Measurements from ENCODE around the gene GLDN. TPM values are rescaled to one million over a fixed set of nuclear protein-coding genes. Genes with fewer than 3 reads are reported as not detected.
A peak's percentile ranks its signal among the peaks of the same experiment; 100 is the strongest.
"Not testable (repeated sequence)": the region's sequence is repeated elsewhere in the genome, so short reads cannot be mapped to it uniquely, and the experiment has no call there.

The GLDN gene
- total and polyA plus RNA-seq, 10 of the 15 experiments (the other 5 are each of a cell fraction or from before 2014, with no cell fraction given), result 0.13 TPM; not detected in 9

GRCh38 chr15:51446029-51446744 is 104.7 kb downstream of the GLDN start:
- H3K36me3 ChIP-seq (ENCODE audit: control insufficient read depth in 2 of 2, insufficient read depth in 2 of 2, low read length in 1 of 2); H3K79me2 ChIP-seq (ENCODE audit: control insufficient read depth, insufficient read depth, low read length); FAIRE-seq; H2AFZ ChIP-seq (ENCODE audit: control insufficient read depth, low read depth, low read length); DNase-seq (ENCODE audit: low read depth, low spot score); H4K20me1 ChIP-seq (ENCODE audit: control insufficient read depth, insufficient read depth); H3K9ac ChIP-seq (ENCODE audit: control insufficient read depth, insufficient read depth, low read length); H3K4me1 ChIP-seq (ENCODE audit: control insufficient read depth, insufficient read depth, low read length); intact Hi-C loops (cut with micrococcal nuclease; ENCODE audit: unreplicated experiment); RAD21 ChIA-PET (ENCODE audit: unreplicated experiment); H3K4me3 ChIP-seq; BruUV-seq (replicated peaks); H3K9me3 ChIP-seq (replicated peaks; ENCODE audit: control insufficient read depth, insufficient read depth, low read length); POLR2A ChIA-PET; H3K27me3 ChIP-seq (replicated peaks in 1 of 2; ENCODE audit: control insufficient read depth in 2 of 2, insufficient read depth in 2 of 2, low read length in 1 of 2); H3K27ac ChIP-seq (ENCODE audit: control insufficient read depth, insufficient read depth); in situ Hi-C loops (cut with MboI): not testable (repeated sequence)
- 81% methylated on average over 5 of the region's 5 CpGs for WGBS (ENCODE audit: insufficient coverage, insufficient replicate concordance, low lambda C conversion rate, missing lambda C conversion rate)
- ATAC-seq, result peak; percentile 67
- ChIA-PET CTCF (interaction anchor here (1.3 to 1.7 kb wide), 4 partner anchors 11 to 68 kb away, joined by 3 to 4 read pairs (median 3); no protein-coding TSS in a partner anchor), SMC1A (ENCODE audit: uncharacterized antibody, unreplicated experiment) (interaction anchor here (1.2 kb wide), 1 partner anchor 10 kb away, joined by 3 read pairs; no protein-coding TSS in a partner anchor)
- peak overlapping the region; percentile 7 for H3K4me2 ChIP-seq (ENCODE audit: control insufficient read depth, insufficient read depth)
- TF ChIP-seq MLLT1 (IDR thresholded peaks at IDR 0.05) (0 out of 2 replicates have a peak, but pooled peaks have one; percentile 37), BHLHE40 (IDR thresholded peaks at IDR 0.05; ENCODE audit: borderline replicate concordance in 1 of 2, low read depth in 2 of 2, low read length in 1 of 2) (peak in 1 of 2 experiments; percentile 41; a peak in 1 of 4 replicates), IKZF2 (IDR thresholded peaks at IDR 0.05) (peak in 1 of 2 experiments; percentile 16; a peak in 1 of 4 replicates), MEF2B (IDR thresholded peaks at IDR 0.05; ENCODE audit: partially characterized antibody, poor library complexity, severe bottlenecking) (peak; percentile 45), RUNX3 (IDR thresholded peaks at IDR 0.05; ENCODE audit: low read length) (peak; percentile 85), IKZF1 (conservative IDR thresholded peaks at IDR 0.05) (peak; percentile 36; the same call in 1 of the 2 replicates)
